GM13976 (cell line): ENCODE data around the gene NTRK2.

Experiments used
- DNase-seq: peaks from one replicate; pipeline ENCODE4 v3.0.0; 2012; ENCODE audit warnings: low spot score
- CTCF ChIP-seq: IDR thresholded peaks from 2 replicates; pipeline ENCODE4 v1.5.1; 2012; ENCODE audit warnings: borderline replicate concordance, mild to moderate bottlenecking; ENCODE audit not compliant: insufficient read depth; ENCODE audit errors: extremely low read depth, missing control alignments, control extremely low read depth
- in situ Hi-C: fragments of 300-500 bp; cut with MboI; formaldehyde crosslinking; loops from one replicate; pipeline ENCODE4 v1.12.0; 2022; ENCODE audit warnings: low sequenced_read_pairs, mixed read lengths, inconsistent platforms; ENCODE audit not compliant: unreplicated experiment

NTRK2 gene

DNA sequence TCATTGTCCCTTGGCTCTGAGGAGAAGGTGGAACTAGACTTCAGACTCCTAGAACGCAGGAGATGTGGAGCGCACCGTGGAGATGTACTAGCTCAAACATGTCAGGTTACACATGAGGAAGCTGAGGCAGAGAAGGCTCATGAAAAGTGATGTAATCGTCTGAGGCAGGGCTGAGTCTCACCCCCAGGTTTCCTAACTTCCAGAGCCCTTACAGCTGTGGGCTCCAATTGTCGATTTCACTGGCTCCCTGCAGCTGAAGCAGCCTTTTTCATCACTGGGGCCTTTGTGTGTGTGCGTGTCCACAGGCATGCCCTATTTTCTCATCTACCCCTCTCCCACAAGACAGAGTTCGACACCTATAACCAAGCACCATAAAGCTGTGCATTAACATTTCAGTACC lies 370.6 kb downstream of the NTRK2 start:
- no peak for TF ChIP-seq CTCF
- in situ Hi-C loops, result no loop called here
- no peak for DNase-seq

- TF ChIP-seq CTCF, result no peak
- in situ Hi-C loops, result no loop called here
- peak; percentile 34 for DNase-seq
Observed at GRCh38 chr9:85040821-85041465, 371.4 kb downstream of the NTRK2 start.

DNA sequence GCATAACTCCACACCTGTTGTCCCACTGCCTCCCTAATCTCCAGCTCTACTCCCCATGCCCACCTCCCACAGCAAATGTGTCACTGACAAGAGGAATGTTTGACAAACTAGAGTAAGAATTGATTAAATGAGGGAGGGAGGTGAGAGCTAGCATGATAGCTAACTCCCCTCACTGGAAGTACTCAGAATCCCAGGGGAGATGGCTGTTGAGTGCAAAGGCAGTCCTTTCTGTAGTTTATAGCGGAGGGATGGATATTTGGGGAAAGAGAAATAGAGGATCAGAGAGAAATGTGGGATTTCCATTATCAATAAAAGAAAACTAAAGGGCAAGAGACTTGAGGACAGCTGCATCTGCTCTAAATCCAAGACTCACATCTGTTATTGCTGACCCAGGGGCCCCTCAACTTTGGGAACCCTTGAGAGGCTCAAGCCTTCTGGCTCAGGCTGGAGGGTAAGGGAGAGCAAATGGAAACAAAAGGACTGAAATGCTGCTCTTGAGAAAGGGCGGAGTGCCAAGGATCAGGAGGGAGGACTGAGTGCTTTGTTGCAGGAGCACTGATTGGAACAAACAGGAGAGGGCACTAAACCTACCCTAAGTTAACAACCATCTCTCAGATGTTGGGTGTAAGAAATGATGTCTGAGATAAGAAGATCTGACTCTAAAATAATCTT lies 372.1 kb downstream of the NTRK2 start:
- in situ Hi-C loops, result no loop called here
- DNase-seq, result no peak
- no peak for TF ChIP-seq CTCF

DNA sequence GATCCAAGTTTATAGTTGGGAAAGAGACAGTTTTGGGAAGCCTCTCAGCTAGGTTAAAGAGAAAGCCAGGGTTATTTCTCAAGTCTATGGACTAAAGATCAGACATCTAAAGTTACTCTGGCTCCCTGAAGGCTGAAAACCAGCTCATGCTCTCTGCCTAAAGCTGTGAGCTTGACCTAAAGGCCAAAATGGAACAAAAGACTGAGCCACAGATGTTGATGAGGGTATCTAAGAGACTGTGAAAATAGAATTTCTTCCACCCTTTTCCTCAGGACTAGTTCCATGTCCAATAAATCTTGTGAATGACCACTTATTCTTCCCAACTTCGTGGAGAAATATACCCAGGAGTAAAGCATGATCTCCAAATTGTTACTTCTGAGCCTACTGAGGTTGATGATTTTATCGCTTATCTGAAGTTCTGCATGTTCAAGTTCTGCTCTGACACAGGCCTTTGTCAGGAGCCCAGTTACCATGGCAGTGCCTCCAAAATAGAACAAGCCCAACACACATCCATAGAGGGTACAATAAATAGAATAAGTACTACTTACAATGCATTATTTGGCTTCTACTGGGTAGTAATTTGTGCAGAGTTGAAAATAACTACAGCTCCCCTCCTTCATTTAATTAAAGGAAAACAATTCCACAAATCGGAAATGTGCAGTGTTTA lies 373.6 kb downstream of the NTRK2 start:
- no peak for DNase-seq

GRCh38 chr9:85045271-85045670 lies 375.7 kb downstream of the NTRK2 start:
- no peak for TF ChIP-seq CTCF
- no peak for DNase-seq

More for the DNA sequence above, 373.6 kb downstream of the NTRK2 start:
- in situ Hi-C loops, result no loop called here
- no peak for TF ChIP-seq CTCF

GRCh38 chr9:85046475-85046874 lies 376.9 kb downstream of the NTRK2 start:
- DNase-seq, result no peak
- in situ Hi-C loops, result no loop called here
- no peak for TF ChIP-seq CTCF

More at GRCh38 chr9:85045271-85045670, 375.7 kb downstream of the NTRK2 start:
- in situ Hi-C loops, result no loop called here
